H1 (cell line): Measurements from ENCODE around the gene OLFML2B. TPM values are rescaled to one million over a fixed set of nuclear protein-coding genes. Genes with fewer than 3 reads are reported as not detected.

Experiments used
- EP300 ChIP-seq, 2 experiments: IDR thresholded peaks; 1 replicate in 1 of 2; 2 replicates in 1 of 2; pipeline ENCODE4 v1.6.1; 2011 to 2012; ENCODE audit warnings: low read depth in 2 of 2, low read length in 2 of 2, mild to moderate bottlenecking in 2 of 2, borderline replicate concordance in 1 of 2, inconsistent platforms in 1 of 2, moderate library complexity in 1 of 2
- KDM4A ChIP-seq: IDR thresholded peaks from one replicate; pipeline ENCODE4 v1.7.1; 2012; ENCODE audit warnings: low read depth, mild to moderate bottlenecking, moderate library complexity, low read length, inconsistent platforms; ENCODE audit not compliant: severe bottlenecking
- polyA plus RNA-seq, 7 experiments: library from polyadenylated mRNA; depleted of rRNA in 3 of 7; stranded (reverse) in 5 of 7; unstranded in 2 of 7; fragments of >200 nt in 5 of 7; fragments of 200-250 nt in 2 of 7; gene quantifications; 1 replicate in 5 of 7; 2 replicates in 1 of 7; 4 replicates in 1 of 7; pipeline versions ENCODE4 v1.2.1 to v1.2.3, GENCODE V29; 2011 to 2013; ENCODE audit warnings: missing spikeins in 2 of 7, mixed read lengths in 2 of 7
- total RNA-seq: library from RNA; stranded (reverse); fragmentation: NEBNext Ultra II Directional; extraction: Animal tissue kit (Norgen Biotek cat#: 25700); gene quantifications from 2 replicates; pipeline ENCODE4 v1.2.1, GENCODE V29; 2021

The OLFML2B gene
- total and polyA plus RNA-seq, 2 of the 8 experiments (the other 6 are each of a cell fraction or from before 2014, with no cell fraction given) = 6.5 to 10.4 TPM

- TF ChIP-seq EP300 (IDR thresholded peaks at IDR 0.05; ENCODE audit: borderline replicate concordance in 1 of 2, low read depth in 2 of 2, low read length in 2 of 2) (no peak), KDM4A (no peak)
Observed at GRCh38 chr1:161985301-161985822, 38.3 kb downstream of the OLFML2B start (continued).
